CD14-positive monocyte (primary cell): ENCODE results near the gene DNM2. TPM values are rescaled to one million over a fixed set of nuclear protein-coding genes. Genes with fewer than 3 reads are reported as not detected.

Source experiments
- DNase-seq, 3 donors: peaks; one replicate each; pipeline ENCODE4 v3.0.0-alpha.2; 2011 to 2022
- H2AFZ ChIP-seq: 2 replicates; pipeline ENCODE4 v1.6.0; 2012; ENCODE audit warnings: mild to moderate bottlenecking, low read depth, low read length, inconsistent platforms; ENCODE audit not compliant: insufficient read depth, poor library complexity, severe bottlenecking
- H3K27ac ChIP-seq, 2 donors: 1 replicate in 1 of 2; 2 replicates in 1 of 2; pipeline ENCODE4 v1.5.1; 2012 to 2013; ENCODE audit warnings: low read length in 2 of 2, control low read depth in 1 of 2, inconsistent platforms in 1 of 2, low read depth in 1 of 2, mild to moderate bottlenecking in 1 of 2
- H3K27me3 ChIP-seq, 2 donors: one replicate each; pipeline versions ENCODE4 v1.6.0 to v1.6.1; 2011 to 2013; ENCODE audit warnings: low read length in 2 of 2; ENCODE audit not compliant: control insufficient read depth in 2 of 2, insufficient read depth in 2 of 2
- H3K36me3 ChIP-seq, 2 donors: replicated peaks in 1 of 2; 1 replicate in 1 of 2; 2 replicates in 1 of 2; pipeline versions ENCODE4 v1.5.1 to v1.6.1; 2012 to 2013; ENCODE audit warnings: low read length in 2 of 2, control low read depth in 1 of 2, inconsistent platforms in 1 of 2, mild to moderate bottlenecking in 1 of 2; ENCODE audit not compliant: insufficient read depth in 2 of 2, control insufficient read depth in 1 of 2
- H3K4me1 ChIP-seq, 2 donors: 1 replicate in 1 of 2; 2 replicates in 1 of 2; pipeline versions ENCODE4 v1.5.1 to v1.6.1; 2012 to 2013; ENCODE audit warnings: low read length in 2 of 2, control low read depth in 1 of 2, inconsistent platforms in 1 of 2, mild to moderate bottlenecking in 1 of 2, moderate library complexity in 1 of 2; ENCODE audit not compliant: insufficient read depth in 2 of 2, control insufficient read depth in 1 of 2
- H3K4me2 ChIP-seq: replicated peaks from 2 replicates; pipeline ENCODE3; 2012; ENCODE audit warnings: low read length, moderate library complexity, mild to moderate bottlenecking; ENCODE audit not compliant: poor library complexity, severe bottlenecking; ENCODE audit errors: extremely low read depth
- H3K4me3 ChIP-seq, 3 experiments: fragments of 200-600 bp in 1 of 3; sonication (generic) in 1 of 3; replicated peaks in 1 of 3; 1 replicate in 2 of 3; 2 replicates in 1 of 3; pipeline ENCODE4 v1.5.1; 2011 to 2013; ENCODE audit warnings: low read length in 3 of 3, mild to moderate bottlenecking in 3 of 3, control low read depth in 2 of 3, low read depth in 2 of 3, inconsistent platforms in 1 of 3, moderate library complexity in 1 of 3
- H3K79me2 ChIP-seq: 2 replicates; pipeline ENCODE4 v1.6.0; 2012; ENCODE audit warnings: mild to moderate bottlenecking, control low read depth, inconsistent platforms, low read length, moderate library complexity; ENCODE audit not compliant: insufficient read depth
- H3K9ac ChIP-seq: 2 replicates; pipeline ENCODE4 v1.6.0; 2017; ENCODE audit warnings: low read length, mild to moderate bottlenecking; ENCODE audit not compliant: insufficient read depth, poor library complexity, severe bottlenecking
- H3K9me3 ChIP-seq, 2 donors: replicated peaks in 1 of 2; 1 replicate in 1 of 2; 2 replicates in 1 of 2; pipeline versions ENCODE4 v1.5.1 to v1.6.1; 2012 to 2013; ENCODE audit warnings: low read length in 2 of 2, control low read depth in 1 of 2; ENCODE audit not compliant: control insufficient read depth in 1 of 2, insufficient read depth in 1 of 2
- H4K20me1 ChIP-seq: 2 replicates; pipeline ENCODE4 v1.6.0; 2012; ENCODE audit warnings: mild to moderate bottlenecking, low read length, control low read depth, moderate library complexity; ENCODE audit not compliant: insufficient read depth
- H3K27ac Mint-ChIP-seq, 7 donors: one replicate each; pipeline ENCODE4 v1.8.0; 2020; ENCODE audit warnings: mild to moderate bottlenecking in 7 of 7, mixed read lengths in 7 of 7, moderate library complexity in 6 of 7, inconsistent platforms in 2 of 7
- H3K27me3 Mint-ChIP-seq, 3 donors: one replicate each; pipeline ENCODE4 v1.8.0; 2021 to 2022; ENCODE audit warnings: low read depth in 3 of 3, mild to moderate bottlenecking in 3 of 3, mixed read lengths in 3 of 3, moderate library complexity in 3 of 3, inconsistent platforms in 1 of 3
- H3K36me3 Mint-ChIP-seq, 2 donors: one replicate each; pipeline ENCODE4 v1.8.0; 2020; ENCODE audit warnings: mixed read lengths in 2 of 2, inconsistent platforms in 1 of 2, mild to moderate bottlenecking in 1 of 2
- H3K4me1 Mint-ChIP-seq: one replicate; pipeline ENCODE4 v1.8.0; 2020; ENCODE audit warnings: mild to moderate bottlenecking, mixed read lengths
- H3K4me3 Mint-ChIP-seq, 2 donors: one replicate each; pipeline ENCODE4 v1.8.0; 2020; ENCODE audit warnings: mild to moderate bottlenecking in 2 of 2, mixed read lengths in 2 of 2, moderate library complexity in 1 of 2
- H3K9me3 Mint-ChIP-seq, 7 donors: one replicate each; pipeline ENCODE4 v1.8.0; 2020 to 2022; ENCODE audit warnings: mixed read lengths in 7 of 7, mild to moderate bottlenecking in 6 of 7, moderate library complexity in 6 of 7, inconsistent platforms in 2 of 7
- CTCF ChIP-seq: fragments of 200-600 bp; IDR thresholded peaks from one replicate; pipeline ENCODE4 v1.8.0; 2022; ENCODE audit warnings: antibody characterized with exemption, mild to moderate bottlenecking
- WGBS: methylation state at CpG from one replicate; pipeline ENCODE4 v1.1.5; 2013; ENCODE audit warnings: missing lambda C conversion rate; ENCODE audit not compliant: insufficient coverage; 5-methylcytosine and 5-hydroxymethylcytosine counted together
- intact Hi-C, 2 donors: fragments of 100-400 bp; cut with micrococcal nuclease; formaldehyde crosslinking; loops; one replicate each; pipeline versions ENCODE4 v1.15.0 to v1.15.1; 2023
- polyA plus RNA-seq, 3 donors: library from polyadenylated mRNA; depleted of rRNA in 1 of 3; unstranded in 2 of 3; stranded (reverse) in 1 of 3; fragments of 300-500 nt in 2 of 3; fragments of >200 nt in 1 of 3; fragmentation: Illumina TruSeq in 2 of 3; gene quantifications; 1 replicate in 2 of 3; 2 replicates in 1 of 3; pipeline ENCODE4 v1.2.3, GENCODE V29; 2012 to 2021

The DNM2 gene
- polyA plus RNA-seq, 3 donors = 53.0 to 186 (median 69.5) TPM

GRCh38 chr19:10826231-10826630, 108.4 kb downstream of the DNM2 start:
- Histone ChIP-seq H4K20me1 (peaks cover 16% of the 10 kb centered on the region), H2AFZ (no peak overlapping the region), H3K4me1 (no peaks in the 10 kb centered on the region), H3K4me2 (no peak overlapping the region), H3K36me3 (peaks cover 74 to 88% of the 10 kb centered on the region in 2 donors), H3K27ac (peak overlapping the region in 1 of 2 donors; percentile 31), H3K9me3 (no peaks in the 10 kb centered on the region), H3K79me2 (no peaks in the 10 kb centered on the region), H3K9ac (no peak overlapping the region), H3K27me3 (no peaks in the 10 kb centered on the region), H3K4me3 (no peak overlapping the region)
- Mint-ChIP-seq H3K4me3 (no peak overlapping the region), H3K27me3 (no peaks in the 10 kb centered on the region), H3K27ac (peak overlapping the region in 4 of 7 donors; percentile 19 to 78 (median 48)), H3K9me3 (no peaks in the 10 kb centered on the region), H3K4me1 (peaks cover 3% of the 10 kb centered on the region), H3K36me3 (peaks cover 65 to 95% of the 10 kb centered on the region in 2 donors)
- intact Hi-C loops = no loop called here
- no peak for TF ChIP-seq CTCF
- no peak for DNase-seq
- WGBS = 50% methylated on average over 5 of the region's 7 CpGs

- no peak for DNase-seq
These were observed 109.0 kb downstream of the DNM2 start for GRCh38 chr19:10826846-10827245.

More at GRCh38 chr19:10826846-10827245, 109.0 kb downstream of the DNM2 start:
- intact Hi-C loops = no loop called here
- H3K9me3 ChIP-seq = no peaks in the 10 kb centered on the region
- H3K4me3 Mint-ChIP-seq = no peak overlapping the region
- no peaks in the 10 kb centered on the region for H3K9me3 Mint-ChIP-seq
- H3K27me3 ChIP-seq = no peaks in the 10 kb centered on the region
- H3K27ac ChIP-seq = peak overlapping the region in 1 of 2 donors; percentile 31
- peaks cover 22% of the 10 kb centered on the region for H4K20me1 ChIP-seq
- H2AFZ ChIP-seq = no peak overlapping the region
- no peaks in the 10 kb centered on the region for H3K4me1 ChIP-seq
- peaks cover 62 to 92% of the 10 kb centered on the region in 2 donors for H3K36me3 Mint-ChIP-seq
- no peak overlapping the region for H3K4me3 ChIP-seq
- H3K36me3 ChIP-seq = peaks cover 76 to 88% of the 10 kb centered on the region in 2 donors
- peaks cover 3% of the 10 kb centered on the region for H3K4me1 Mint-ChIP-seq
- H3K27ac Mint-ChIP-seq = peak overlapping the region in 1 of 7 donors; percentile 19
- no peaks in the 10 kb centered on the region for H3K79me2 ChIP-seq
- H3K9ac ChIP-seq = no peak overlapping the region
- H3K4me2 ChIP-seq = no peak overlapping the region
- peaks cover 0 to under 1% (median 0%) of the 10 kb centered on the region in 3 donors for H3K27me3 Mint-ChIP-seq
- 100% methylated on average over 1 of the region's 6 CpGs for WGBS
- TF ChIP-seq CTCF = no peak
